Urinary bladder (tissue), 4 donors: ENCODE results near the gene ATRIP. TPM values are rescaled to one million over a fixed set of nuclear protein-coding genes. Genes with fewer than 3 reads are reported as not detected.

ENCODE experiments used
- DNase-seq: peaks from one replicate; pipeline ENCODE4 v3.0.0-alpha.2; 2015; ENCODE audit errors: extremely low spot score
- H3K27ac ChIP-seq: one replicate; pipeline ENCODE4 v1.5.1; 2013; ENCODE audit warnings: low read depth, mild to moderate bottlenecking, moderate library complexity
- H3K36me3 ChIP-seq: one replicate; pipeline ENCODE4 v1.6.1; 2013; ENCODE audit warnings: mild to moderate bottlenecking, moderate library complexity; ENCODE audit not compliant: insufficient read depth
- H3K4me1 ChIP-seq: one replicate; pipeline ENCODE4 v1.6.1; 2013; ENCODE audit warnings: mild to moderate bottlenecking, moderate library complexity; ENCODE audit not compliant: insufficient read depth
- H3K4me3 ChIP-seq: one replicate; pipeline ENCODE4 v1.5.1; 2013; ENCODE audit warnings: low read depth, low read length
- WGBS: extraction: QIAGEN DNeasy Blood & Tissue Kit; methylation state at CpG from one replicate; pipeline ENCODE4 v1.1.7; 2013; 5-methylcytosine and 5-hydroxymethylcytosine counted together
- polyA plus RNA-seq: library from polyadenylated mRNA; stranded (reverse); fragments of 200-250 nt; gene quantifications from one replicate; pipeline ENCODE4 v1.2.3, GENCODE V29; 2013
- total RNA-seq: library from RNA; depleted of rRNA; stranded (reverse); fragments of >200 nt; gene quantifications from one replicate; pipeline ENCODE4 v1.2.3, GENCODE V29; 2014
- donor health status: healthy with polysubstance abuse.
- donor health status: healthy.

The ATRIP gene
- total and polyA plus RNA-seq, 2 donors, result 4.7 to 6.6 TPM

DNA sequence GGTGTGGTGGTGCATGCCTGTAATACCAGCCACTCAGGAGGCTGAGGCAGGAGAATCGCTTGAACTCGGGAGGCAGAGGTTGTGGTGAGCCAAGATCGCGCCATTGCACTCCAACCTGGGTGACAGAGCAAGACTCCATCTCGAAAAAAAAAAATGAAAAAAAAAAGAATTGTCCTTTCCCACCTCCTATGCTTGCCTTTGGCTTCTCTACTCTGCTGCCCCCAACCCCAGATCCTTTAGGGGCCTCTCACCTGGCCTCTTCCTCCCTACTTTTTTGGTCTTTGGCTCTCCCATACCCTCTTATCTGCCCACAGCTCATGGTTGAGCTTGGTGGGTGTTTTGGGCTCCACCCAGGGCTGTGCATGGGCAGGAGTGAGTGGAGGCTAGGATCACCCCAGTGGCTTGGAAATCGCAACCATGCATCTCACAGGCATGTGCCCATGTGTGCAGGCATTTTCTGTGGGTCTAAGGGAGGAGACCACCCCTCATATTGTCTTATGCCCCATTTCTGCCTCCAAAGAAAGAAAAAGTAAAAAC is 59.5 kb downstream of the ATRIP start:
- no peak overlapping the region for H3K27ac ChIP-seq
- no peak for DNase-seq
- no peak overlapping the region for H3K4me3 ChIP-seq
- 97% methylated on average over 6 of the region's 6 CpGs for WGBS
- no peaks in the 10 kb centered on the region for H3K36me3 ChIP-seq
- no peaks in the 10 kb centered on the region for H3K4me1 ChIP-seq

GRCh38 chr3:48507256-48508061 is 60.9 kb downstream of the ATRIP start:
- Histone ChIP-seq H3K4me3 (no peak overlapping the region), H3K27ac (peak overlapping the region; percentile 39), H3K4me1 (no peaks in the 10 kb centered on the region), H3K36me3 (no peaks in the 10 kb centered on the region)
- peak; percentile 58 for DNase-seq
- 44% methylated on average over 10 of the region's 10 CpGs for WGBS

DNA sequence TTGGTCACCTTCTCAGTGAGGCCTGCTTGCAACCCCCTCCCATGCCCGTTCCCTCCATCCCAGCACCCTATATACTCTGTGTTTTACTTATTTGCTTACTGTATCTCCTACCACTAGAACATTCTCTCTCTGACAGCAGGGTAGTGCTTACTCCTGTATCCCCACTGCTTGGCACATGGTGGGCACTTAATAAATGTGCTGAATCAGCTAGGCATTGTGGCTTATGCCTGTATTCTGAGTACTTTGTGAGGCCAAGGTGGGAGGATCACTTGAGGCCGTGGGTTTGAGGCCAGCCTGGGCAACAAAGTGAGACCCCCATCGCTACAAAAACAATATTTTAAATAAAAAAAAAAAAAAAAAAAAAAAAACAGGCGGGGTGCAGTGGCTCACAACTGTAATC is 65.0 kb downstream of the ATRIP start:
- Histone ChIP-seq H3K4me3 (no peak overlapping the region), H3K36me3 (no peaks in the 10 kb centered on the region), H3K27ac (no peak overlapping the region), H3K4me1 (no peaks in the 10 kb centered on the region)
- DNase-seq, result no peak
- WGBS, result 88% methylated on average over 4 of the region's 4 CpGs

DNA sequence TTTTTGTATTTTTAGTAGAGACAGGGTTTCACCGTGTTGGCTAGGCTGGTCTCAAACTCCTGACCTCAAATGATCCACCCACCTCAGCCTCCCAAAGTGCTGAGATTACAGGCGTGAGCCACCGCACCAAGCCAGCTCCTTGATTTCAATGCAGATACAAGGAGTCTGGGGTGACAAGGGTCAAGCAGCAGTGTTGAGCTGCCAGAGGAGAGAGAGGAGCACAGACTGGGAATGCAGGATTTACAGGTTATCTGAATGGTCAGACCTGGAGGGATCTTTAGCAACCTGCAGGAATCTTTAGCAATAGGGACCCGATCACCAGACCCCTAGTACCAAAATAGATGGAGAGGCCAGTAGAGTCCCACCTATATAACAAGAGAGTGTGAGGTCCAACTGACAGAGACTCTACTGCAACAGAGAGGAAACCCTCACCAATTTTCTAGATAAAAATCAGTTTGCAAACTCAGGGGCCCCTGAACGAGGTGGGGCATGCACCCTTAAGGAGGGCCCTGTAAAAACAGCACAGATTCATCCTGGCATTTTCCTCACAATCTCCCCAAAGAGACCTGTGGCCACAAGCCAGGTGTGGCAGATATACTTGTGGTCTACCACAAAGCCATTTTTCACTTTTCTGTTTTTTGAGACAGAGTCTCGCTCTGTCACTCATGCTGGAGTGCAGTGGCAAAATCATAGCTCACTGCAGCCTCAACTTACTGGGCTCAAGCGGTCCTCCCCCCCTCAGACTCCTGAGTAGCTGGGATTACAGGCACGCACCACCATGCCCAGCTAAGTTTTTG is 68.1 kb downstream of the ATRIP start:
- DNase-seq, result no peak
- H3K36me3 ChIP-seq, result no peaks in the 10 kb centered on the region
- no peak overlapping the region for H3K4me3 ChIP-seq
- WGBS, result 79% methylated on average over 8 of the region's 8 CpGs
- H3K4me1 ChIP-seq, result no peaks in the 10 kb centered on the region
- H3K27ac ChIP-seq, result no peak overlapping the region

Other genes starting within 250 kb of the ATRIP start
- not detected for gene CAMP, start 223.2 kb upstream of the ATRIP start, total RNA-seq
- 2.2 TPM for gene CAMP, start 223.2 kb upstream of the ATRIP start, polyA plus RNA-seq
- gene ZNF589, start 205.6 kb upstream of the ATRIP start, total RNA-seq, result 6.9 TPM
- 12.5 TPM for gene ZNF589, start 205.6 kb upstream of the ATRIP start, polyA plus RNA-seq
- gene NME6, start 145.4 kb upstream of the ATRIP start, total RNA-seq, result 24.5 TPM
- 18.6 TPM for gene NME6, start 145.4 kb upstream of the ATRIP start, polyA plus RNA-seq
- gene SPINK8, start 113.1 kb upstream of the ATRIP start, total RNA-seq, result not detected
- not detected for gene SPINK8, start 113.1 kb upstream of the ATRIP start, polyA plus RNA-seq
- gene FBXW12, start 74.5 kb upstream of the ATRIP start, total RNA-seq, result 0.32 TPM
- gene FBXW12, start 74.5 kb upstream of the ATRIP start, polyA plus RNA-seq, result not detected
- 22.7 TPM for gene PLXNB1, start 16.7 kb upstream of the ATRIP start, total RNA-seq
- gene PLXNB1, start 16.7 kb upstream of the ATRIP start, polyA plus RNA-seq, result 65.7 TPM
- 6.0 TPM for gene CCDC51, start 6.6 kb upstream of the ATRIP start, total RNA-seq
- gene CCDC51, start 6.6 kb upstream of the ATRIP start, polyA plus RNA-seq, result 17.6 TPM
- 127 TPM for gene TMA7, start 6.5 kb upstream of the ATRIP start, total RNA-seq
- 262 TPM for gene TMA7, start 6.5 kb upstream of the ATRIP start, polyA plus RNA-seq
- gene SHISA5, start 57.4 kb downstream of the ATRIP start, total RNA-seq, result 62.5 TPM
- 209 TPM for gene SHISA5, start 57.4 kb downstream of the ATRIP start, polyA plus RNA-seq
- gene PFKFB4, start 110.1 kb downstream of the ATRIP start, total RNA-seq, result 4.7 TPM
- gene PFKFB4, start 110.1 kb downstream of the ATRIP start, polyA plus RNA-seq, result 2.4 TPM
- gene UCN2, start 117.0 kb downstream of the ATRIP start, total RNA-seq, result 0.69 TPM
- gene UCN2, start 117.0 kb downstream of the ATRIP start, polyA plus RNA-seq, result 0.81 TPM
- 20.0 TPM for gene COL7A1, start 148.6 kb downstream of the ATRIP start, total RNA-seq
- gene COL7A1, start 148.6 kb downstream of the ATRIP start, polyA plus RNA-seq, result 19.7 TPM
- 82.4 TPM for gene UQCRC1, start 162.9 kb downstream of the ATRIP start, total RNA-seq
- gene UQCRC1, start 162.9 kb downstream of the ATRIP start, polyA plus RNA-seq, result 282 TPM
- not detected for gene TMEM89, start 175.0 kb downstream of the ATRIP start, total RNA-seq
- not detected for gene TMEM89, start 175.0 kb downstream of the ATRIP start, polyA plus RNA-seq
- gene SLC26A6, start 188.7 kb downstream of the ATRIP start, total RNA-seq, result 8.0 TPM
- 12.9 TPM for gene SLC26A6, start 188.7 kb downstream of the ATRIP start, polyA plus RNA-seq
- 0.79 TPM for gene CELSR3, start 216.1 kb downstream of the ATRIP start, total RNA-seq
- gene CELSR3, start 216.1 kb downstream of the ATRIP start, polyA plus RNA-seq, result 0.48 TPM
- gene NCKIPSD, start 239.2 kb downstream of the ATRIP start, total RNA-seq, result 8.6 TPM
- gene NCKIPSD, start 239.2 kb downstream of the ATRIP start, polyA plus RNA-seq, result 18.1 TPM